ENCODE results near the gene PTK6.

PTK6 gene

DNA sequence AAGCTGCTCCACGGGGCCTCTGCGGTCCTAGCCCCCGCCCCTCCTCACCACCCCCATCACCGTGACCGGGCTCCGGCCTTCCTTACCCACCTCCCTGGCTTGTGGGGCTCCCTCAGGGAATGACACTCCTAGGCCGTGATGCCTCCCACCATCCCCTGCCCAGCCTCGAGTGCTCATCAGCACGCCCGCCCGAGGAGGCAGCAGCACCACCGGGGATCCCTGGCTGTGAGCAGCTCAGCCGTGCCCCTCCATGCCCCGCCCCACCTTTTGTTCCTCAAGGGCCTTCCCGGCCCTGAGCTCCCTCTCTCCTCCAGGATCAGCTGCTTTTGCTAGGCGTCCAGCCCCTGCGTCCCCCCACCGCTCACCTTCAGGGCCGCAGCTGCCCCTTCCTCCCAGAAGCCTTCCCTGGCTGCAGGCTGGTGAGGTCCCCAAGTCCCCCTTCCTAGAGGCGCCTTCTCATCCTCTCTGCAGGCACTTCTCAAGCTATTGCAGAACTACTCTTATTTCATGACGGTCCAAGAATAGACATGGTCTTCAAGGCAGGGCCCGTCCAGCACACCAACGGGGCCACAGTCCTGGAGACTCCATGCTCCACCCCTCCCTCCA, 19.8 kb upstream of the PTK6 start:
- no peak for DNase-seq

DNA sequence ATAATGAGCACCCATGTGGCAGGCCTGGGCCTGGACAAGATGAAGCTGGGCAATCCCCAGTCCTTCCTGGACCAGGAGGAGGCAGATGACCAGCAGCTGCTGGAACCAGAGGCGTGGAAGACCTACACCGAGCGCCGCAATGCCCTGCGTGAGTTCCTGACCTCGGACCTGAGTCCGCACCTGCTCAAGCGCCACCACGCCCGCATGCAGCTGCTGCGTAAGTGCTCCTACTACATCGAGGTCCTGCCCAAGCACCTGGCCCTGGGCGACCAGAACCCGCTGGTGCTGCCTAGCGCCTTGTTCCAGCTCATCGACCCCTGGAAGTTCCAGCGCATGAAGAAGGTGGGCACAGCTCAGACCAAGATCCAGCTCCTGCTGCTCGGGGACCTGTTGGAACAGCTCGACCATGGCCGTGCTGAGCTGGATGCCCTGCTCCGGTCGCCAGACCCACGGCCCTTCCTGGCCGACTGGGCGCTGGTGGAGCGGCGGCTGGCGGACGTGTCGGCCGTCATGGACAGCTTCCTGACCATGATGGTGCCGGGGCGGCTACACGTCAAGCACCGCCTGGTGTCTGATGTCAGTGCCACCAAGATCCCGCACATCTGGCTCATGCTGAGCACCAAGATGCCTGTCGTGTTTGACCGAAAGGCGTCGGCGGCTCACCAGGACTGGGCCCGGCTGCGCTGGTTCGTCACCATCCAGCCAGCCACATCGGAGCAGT, 18.6 kb upstream of the PTK6 start:
- DNase-seq, result no peak

DNA sequence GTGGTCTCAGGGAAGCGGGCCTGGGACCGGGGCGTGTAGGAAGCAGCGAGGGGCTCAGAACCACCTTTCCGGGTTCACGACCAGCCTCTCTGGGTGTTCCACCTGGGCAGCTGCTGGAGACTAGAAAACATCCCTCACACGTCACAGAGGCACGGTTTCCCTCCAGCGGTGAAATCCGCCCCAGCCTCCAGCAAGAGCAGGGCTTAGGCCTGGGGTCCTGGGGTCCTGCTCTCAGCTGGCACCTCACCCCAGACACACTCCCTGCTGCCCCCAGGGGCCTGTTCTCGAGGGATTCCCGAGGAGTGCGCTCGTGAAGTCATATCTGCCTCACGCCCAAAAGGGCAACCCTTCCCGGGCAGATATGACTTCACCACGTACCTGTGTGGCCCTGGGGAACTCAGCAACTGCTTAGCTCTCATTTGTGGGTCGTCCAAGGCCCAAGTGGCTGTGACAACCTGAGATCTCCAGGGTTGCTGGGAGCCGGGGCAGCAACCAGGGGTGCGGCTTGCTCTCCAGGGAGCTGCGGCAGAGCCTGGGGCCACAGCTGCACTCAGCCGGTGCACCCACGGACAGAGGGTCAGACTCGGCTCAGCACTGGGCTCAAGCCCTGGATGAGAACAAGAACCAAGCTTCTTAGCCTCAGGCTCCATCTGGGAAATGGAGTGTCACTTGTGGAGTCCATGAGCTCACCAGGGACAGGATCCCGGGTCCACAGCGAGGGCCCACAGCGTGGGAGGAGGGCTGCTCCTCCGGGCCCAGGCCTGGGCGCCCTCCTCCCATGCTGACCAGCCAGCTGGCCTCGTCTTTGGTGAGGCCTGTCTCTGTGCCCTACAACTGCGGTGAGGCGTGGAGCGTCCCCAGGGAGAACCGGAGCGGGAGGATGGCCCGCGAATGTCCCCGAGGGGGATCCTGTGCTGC, 17.4 kb upstream of the PTK6 start:
- no peak for DNase-seq

DNA sequence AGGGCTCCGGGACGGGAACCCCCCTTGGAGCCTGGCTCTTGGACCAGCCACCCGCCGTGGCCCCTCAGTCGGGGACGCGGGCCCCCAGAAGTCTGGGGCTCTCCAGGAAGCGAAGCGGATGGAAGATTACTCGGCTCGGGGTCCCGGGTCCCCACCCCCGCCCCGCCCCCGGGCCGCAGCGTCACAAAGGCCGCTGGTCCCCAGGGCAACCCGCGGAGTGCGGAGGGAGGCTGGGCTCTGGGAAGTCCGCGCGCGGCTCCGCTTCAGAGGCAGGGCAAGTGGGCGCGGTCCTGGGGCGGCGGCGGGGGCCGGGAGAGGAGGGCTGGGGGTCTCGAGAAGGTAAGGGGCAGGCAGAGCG, 16.7 kb upstream of the PTK6 start, which contains the start of gene FNDC11:
TSS of gene FNDC11 (plus strand) at position 227 of the 358 bp plus-strand sequence. CDS start 1,505 bp downstream, outside the sequence.
- DNase-seq, result no peak

DNA sequence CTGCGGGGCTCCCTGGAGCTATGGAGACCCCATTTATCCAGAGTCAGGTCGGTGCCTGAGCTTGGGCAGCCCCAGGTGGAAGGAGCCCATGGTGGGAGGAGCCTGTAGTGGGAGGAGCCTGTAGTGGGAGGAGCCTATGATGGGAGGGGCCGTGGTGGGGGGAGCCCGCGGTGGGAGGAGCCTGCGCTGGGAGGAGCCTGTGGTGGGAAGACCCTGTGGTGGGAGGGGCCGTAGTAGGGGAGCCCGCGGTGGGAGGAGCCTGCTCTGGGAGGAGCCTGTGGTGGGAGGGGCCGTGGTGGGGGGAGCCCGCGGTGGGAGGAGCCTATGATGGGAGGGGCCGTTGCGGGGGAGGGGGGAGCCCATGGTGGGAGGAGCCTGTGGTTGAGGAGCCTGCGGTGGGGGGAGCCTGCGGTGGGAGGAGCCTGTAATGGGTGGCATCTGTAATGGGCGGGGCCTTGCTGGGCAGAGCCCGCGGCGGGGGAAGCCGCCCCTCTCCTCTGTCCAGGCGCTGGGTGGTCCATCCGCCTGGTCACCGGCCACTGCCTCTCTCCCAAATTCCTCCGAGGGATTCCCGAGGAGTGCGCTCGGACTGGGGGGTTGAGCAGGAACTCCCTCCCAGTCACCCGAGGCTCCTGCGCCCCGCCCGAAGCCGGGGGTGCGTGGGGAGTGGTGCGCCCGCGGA, 16.2 kb upstream of the PTK6 start:
- peak in 3 of 14 donors; percentile 11 to 25 (median 15) for DNase-seq

DNA sequence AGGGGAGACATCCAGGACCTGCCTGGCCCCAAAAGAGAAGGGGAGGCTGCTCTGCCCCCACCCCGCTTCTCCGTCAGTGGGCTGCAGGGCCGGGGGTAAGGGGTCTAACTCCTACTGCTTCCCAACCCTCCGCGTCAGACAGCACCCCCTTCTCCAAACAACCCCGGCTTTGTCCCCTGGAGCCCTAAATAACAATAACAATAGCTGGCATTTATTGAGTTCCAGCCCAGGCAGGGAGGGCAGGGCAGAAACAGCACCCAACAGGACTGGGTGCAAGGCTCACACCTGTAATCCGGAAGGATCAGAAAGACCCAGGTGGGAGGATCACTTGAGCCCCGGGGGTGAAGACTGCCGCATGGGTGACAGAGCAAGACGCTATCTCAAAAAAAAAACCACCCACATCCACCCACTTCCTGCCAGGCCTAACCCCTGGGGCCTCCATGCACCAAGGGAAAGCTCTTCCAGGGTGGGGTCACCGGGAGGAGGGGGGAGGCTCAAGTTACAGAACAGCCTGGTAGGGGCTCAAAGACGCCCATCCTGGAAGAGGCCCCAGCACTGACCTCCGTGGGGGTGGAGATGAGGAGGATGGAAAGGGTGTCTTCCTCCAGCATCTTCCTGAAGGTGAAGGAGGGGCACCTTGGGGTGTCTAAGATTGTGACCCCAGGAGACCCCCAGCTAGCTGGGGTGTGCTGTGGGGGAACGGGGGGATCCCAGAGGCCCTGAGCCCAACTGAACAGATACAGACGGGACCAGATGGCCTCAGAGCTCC, 15.5 kb upstream of the PTK6 start:
- no peak for DNase-seq

DNA sequence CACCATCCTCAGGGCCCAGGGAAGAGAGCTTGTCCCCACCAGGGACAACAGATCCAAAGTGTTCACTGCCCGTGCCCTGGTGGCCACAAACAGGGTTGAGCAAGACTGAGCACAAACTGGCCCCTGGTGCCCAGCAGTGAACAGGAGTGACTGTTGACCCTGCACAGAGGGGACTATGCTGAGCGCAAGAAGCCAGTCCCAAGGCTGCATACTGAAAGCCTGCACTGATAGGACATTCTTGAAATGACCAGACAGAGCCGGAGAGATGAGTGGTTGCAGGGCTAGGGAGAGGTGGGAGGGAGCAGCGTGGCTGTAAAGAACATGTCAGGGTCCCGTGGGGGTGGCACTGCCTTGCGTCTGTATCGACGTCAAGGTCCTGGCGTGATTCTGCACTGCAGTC, 13.9 kb upstream of the PTK6 start:
- DNase-seq, result no peak

DNA sequence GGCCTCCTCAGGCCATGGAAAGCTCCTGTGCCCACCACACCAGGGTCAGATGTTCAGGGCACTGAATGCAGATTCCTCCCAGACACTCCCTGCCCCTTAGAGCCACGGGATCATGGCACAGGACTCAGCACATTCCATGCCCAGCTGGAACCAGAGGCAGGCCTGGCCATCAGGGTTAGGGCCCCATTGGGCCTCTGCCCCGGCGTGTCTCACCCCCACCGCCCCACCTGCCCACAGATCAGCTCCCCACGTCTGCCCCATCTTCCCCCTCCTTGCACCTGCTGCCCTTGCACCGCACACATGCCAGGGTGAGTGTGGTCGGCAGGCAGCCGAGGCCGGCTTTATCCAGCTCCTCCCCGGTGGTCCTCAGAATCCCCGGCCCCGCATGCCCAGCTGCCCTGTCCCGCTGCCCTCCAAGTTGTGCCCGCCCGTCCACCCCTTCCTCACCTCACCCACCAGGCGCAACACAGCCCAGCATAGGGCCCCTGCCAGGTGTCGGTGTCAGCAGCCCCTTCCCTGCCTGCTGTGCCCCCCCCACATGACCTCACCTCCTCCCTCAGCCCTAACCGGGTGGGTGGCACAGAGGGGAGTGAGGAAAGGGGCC, 12.6 kb upstream of the PTK6 start:
- DNase-seq, result no peak

DNA sequence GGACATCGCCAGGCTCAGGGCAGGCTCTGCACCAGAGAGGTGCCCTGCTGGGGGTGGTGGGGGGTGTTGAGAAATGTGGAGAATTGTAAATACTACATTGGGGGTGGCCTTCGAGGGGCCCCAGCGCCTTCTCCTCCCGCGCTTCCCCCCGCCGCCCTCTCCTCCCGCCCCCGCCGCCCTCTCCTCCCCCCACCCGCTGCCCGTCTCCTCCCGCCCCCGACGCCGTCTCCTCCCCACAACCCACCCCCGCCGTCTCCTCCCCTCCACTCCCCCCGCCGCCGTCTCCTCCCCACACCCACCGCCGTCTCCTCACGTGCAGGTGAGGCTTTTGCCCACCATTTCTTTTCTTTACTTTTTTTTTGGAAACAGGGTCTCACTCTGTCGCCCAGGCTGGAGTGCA, 11.8 kb upstream of the PTK6 start:
- no peak for DNase-seq

DNA sequence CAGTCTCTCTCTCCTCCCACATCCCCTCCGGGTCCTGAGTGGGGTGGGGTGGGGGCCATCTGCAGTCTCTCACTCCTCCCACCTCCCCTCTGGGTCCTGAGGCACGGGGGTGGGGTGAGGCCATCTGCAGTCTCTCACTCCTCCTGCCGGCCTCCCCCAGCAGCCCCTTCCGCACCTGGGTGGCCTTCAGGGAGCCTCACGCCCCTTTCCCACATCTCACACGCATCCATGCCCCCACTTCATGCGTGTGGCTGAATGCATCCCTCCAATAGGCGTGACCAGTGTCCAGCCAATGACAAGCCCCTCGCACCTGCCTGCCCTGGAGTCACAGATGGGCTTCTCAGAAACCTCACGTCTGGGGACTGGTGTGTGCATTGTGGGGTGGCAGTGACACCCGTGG, 11.4 kb upstream of the PTK6 start:
- no peak for DNase-seq

DNA sequence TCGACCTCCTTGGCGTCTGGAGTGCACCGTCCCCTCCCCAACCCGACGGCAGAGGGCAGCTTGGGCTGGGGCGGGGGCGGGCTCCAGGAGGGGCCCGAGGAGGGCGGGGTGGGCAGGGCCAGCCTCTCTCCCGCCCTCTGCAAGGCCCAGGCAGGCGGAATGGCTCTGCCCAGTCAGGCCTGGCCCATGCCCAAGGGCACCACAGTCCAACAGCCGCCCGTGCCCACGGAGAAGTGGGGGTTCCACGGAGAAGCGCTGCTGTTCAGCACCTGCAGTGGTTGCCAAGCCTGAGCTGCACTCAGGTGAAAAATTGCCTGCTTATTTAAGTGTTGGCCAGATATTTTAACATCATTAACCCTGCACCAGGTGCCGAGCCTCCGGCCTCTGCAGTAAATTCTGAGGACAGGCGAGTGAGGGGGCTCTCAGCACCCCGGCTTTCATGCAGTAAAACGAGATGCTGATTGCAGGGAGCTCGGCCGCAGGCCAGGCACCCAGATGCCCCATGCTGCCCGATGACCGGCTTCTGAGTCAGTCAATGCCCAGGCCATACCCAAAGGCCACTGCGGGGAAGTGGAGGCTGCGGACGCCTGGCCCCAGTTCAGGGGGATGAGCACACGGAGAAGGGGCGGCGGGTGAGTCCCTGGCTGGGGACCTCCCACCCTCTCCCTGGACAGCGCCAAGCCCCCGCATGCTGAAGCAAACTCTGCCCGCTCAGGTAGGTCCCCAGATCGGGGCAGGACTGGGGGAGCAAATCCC, 10.7 kb upstream of the PTK6 start, which contains the start of gene SRMS:
TSS of gene SRMS (minus strand) at position 25 of the 756 bp plus-strand sequence. CDS start 286 bp downstream, outside the sequence.
- no peak for DNase-seq

DNA sequence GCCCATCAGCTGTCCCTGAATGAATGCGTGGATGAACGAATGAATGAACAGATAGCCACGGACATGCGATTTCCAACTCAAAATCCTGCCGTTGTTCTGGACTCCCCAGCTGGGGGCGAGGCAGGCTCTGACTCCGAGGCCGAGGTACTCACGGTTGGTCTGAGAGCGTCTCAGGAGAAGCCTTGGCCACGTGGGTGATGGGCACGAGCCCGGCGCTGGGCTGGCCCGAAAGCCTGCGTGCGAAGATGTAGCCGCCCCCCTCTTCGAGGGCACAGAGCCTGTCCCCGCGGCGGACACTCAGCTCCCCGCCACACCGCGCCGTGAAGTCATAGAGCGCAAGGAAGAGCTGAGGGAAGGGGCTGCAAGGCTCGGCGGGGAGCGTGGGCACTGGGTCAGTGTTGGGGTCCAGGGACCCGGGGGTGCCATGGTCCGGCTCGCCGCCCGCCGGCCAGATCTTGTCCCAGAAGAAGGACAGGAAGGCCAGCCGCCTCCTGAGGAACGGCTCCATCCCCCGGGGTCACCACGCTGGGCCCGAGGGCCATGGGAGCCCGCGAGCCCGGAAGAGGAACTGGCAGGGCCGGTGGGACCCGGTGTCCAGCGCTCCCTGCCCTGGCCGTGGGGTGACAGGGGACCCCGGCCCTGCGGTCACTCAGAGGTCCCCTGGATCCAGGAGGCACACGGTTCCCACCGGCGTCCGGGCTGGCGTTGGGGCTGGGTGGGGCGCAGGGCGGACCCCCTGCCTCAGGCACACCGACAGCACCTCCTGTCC, 10.0 kb upstream of the PTK6 start:
- no peak for DNase-seq

DNA sequence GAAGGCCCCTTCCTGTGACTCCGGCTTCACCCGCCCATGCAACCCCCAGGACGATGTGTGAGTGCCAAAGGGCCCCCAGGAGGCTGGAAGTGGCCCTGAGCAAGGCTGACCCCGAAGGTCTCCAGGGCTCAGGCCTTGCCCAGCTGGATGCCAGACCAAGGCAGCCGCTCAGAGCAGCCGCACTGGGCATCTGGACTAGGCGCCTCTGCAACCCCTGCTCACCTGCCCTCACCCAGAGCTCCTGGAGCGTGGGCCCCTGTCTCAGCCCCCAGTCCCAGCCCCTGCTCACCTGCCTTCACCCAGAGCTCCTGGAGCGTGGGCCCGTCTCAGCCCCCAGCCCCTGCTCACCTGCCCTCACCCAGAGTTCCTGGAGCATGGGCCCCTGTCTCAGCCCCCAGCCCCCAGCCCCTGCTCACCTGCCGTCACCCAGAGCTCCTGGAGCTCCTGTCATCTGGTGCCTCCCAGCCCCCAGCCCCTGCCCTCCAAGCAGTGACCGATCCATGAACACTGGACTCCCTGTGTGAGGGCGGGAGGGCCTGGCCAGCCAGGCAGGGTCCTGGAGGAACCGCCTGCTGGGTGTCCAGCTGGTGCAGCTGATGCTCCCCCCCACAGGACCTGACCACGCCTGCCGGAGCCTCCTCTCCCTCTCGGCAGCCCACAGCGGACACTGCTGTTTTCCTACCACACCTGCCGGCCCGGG, 9.2 kb upstream of the PTK6 start:
- DNase-seq, result no peak

DNA sequence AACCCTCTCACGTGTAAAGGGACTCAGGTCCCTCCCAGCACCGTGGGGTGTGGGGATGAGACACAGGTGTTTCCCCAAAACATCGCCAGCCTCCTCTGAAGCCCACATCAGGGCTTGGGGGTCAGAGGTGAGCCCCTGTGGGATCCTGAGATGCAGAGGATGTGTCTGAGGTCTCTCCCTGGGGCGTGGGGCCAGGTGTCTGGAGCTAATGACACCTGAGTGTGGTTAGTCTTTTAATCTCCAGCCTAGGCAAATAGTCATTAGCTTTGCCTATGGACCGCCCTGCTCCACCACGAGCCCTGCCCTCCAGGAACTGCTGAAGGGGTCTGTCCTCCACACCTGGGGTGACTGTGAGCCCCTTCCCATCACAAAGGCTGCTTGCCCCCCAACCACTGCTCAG, 8.6 kb upstream of the PTK6 start:
- DNase-seq, result no peak

DNA sequence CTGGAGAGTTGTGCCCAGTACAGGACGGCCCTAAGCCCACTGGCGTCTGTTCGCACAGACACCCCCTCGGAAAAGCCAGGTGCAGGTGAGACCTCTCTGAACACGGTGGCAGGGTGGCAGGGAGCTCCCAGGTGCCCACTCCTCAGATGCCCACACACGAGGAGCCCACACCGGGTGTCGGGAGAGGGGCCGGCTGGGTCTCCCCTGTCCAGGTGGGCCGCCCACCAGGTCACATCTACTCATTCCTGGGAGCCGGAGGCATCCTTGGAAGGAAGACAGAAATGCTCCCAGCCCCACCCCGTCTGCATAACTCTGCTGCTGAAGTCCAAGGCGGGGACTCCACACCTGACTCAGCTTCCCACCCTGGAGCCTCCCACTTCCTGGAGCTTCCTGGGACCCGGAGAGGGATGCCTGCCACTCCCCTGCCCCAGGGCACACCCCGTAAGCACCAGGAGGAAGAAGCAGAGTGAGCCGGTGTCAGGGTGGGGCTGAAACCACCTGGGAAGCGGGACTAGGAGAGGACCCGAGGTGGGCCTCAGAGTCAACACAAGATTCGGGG, 7.9 kb upstream of the PTK6 start:
- DNase-seq, result no peak

DNA sequence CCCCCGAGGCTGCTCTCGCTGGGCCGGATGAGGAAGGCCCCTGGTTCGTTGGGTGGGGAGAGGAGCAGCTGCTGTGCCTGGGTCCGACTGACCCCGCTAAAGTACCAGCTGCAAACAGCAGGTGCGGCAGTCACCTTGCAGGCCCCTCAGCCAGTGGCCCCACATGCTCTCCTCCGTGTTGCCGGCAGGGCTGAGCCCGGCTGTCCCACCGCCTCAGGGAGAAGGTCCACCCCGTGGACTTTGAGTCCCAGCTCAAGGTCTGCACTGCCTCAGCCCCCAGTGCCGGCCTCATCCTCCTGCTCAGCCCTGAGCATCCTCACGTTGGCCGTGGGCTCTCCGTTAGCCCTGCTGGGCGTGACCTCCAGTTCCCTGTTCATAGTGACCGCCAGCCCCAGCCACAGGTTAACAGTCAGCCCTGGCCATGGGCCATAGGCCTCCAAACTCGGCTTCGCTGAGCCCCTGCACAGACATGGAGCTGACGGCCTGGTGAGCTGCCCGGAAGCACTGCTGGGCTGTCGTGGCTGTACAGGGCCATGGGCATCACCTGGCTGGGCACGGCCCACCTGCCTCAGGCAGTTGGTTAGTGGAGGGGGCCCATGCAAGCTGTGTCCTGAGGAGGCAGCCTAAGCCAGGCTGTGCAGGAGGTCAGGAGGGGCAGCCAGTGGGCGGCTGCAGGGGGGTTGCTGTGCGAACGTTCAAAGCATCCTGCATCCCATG, 7.2 kb upstream of the PTK6 start:
- no peak for DNase-seq

DNA sequence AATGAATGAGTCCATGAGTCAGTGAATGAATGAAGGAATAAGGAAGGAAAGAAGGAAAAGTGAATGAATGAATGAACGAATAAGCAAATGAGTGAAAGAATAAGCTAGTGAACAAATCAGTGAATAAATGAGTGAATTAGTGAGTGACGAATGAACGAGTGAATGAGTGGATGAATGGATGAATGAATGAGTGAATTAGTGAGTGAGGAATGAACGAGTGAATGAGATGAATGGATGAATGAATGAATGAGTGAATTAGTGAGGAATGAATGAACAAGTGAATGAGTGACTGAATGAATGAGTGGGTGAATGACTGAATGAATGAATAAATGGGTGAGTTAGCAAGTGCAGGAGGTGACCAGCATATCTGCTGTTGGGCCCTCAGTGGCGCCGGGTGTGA, 6.6 kb upstream of the PTK6 start:
- DNase-seq, result no peak

DNA sequence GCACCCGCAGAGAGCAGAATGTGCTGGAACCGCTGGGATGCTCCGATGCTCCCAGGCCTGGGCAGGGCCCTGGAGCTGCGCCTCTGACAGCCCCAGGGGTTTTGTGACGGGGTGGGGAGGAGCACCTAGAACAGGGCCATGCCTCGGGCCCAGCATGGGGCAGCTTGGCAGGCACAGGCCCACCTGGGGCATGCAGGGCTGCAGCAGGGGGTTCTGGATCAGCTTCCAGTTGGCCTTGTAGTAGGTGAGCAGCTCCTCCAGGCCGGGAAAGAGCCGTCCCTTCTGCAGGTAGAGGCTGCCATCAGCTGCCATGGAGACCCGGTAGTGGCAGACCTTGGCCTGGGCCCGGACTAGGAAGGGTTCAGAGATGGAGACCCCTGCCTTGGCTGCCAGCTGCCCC, 6.0 kb upstream of the PTK6 start:
- no peak for DNase-seq

Data from C1 segment of cervical spinal cord (tissue), 14 donors.